Ammon's horn (tissue), 1 donor: ENCODE measurements around the gene CUL4A.

Experiments
- DNase-seq: peaks from one replicate; pipeline ENCODE4 v3.0.0-alpha.2; 2016; ENCODE audit warnings: low spot score

Gene CUL4A

DNA sequence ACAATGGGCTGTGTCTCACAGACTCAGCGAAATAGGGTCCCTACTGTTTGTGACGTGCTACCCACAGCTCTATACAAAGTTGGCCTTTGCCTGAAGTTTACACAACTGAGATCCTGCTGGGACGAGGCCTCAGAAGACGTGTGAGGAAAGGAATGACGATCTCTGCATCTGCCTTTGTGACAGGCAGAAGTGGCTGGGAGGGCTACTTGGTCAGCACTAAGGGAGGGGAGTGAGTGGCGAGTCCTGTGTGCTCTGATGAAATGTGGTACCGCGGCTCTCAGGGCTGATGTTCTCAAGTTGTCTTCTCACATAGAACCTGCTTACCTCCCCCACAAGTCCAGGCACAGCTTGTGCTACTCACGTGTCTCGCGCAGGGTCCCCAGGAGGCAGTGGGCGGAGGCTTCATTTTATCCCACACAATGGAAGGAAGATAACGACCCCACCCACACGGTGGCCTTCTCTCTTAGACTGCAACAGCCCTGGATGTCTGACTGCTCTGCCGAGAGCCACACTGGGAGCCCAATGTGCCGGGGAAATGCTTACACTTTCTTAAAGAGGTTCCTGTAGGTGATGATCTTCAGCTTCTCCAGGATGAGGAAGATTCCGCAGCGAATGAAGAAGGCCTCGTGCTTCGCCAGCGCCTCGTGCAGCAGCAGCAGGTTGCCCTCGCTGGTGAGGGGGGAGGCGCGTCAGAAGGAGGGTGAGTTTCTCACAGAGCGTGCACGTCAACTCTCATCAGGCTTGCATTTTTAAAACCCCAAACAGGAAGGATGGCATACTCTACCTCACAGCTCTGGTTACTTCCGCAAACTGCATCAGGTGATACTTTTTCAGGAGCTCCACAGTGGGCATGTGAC, 29.8 kb upstream of the CUL4A start:
- DNase-seq, result no peak

DNA sequence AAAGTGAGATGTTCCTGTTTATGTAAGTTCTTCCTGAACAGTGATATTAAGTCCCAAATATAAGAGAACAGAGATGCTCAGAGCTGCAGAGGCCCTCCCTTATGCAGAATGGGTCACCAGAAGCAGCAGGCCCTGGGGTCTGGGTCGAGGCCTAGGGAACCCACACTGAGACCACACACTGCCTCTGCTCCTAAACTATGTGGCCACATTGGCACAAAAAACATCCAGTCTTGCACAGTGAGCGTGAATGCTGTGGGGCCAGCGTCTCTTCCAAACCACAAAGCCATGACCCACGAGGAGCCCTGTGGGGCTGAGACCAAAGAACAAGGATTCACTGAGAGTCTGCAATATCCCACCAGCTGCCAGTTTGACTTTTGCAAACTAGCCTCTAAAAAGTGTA, 27.4 kb upstream of the CUL4A start:
- DNase-seq, result no peak

DNA sequence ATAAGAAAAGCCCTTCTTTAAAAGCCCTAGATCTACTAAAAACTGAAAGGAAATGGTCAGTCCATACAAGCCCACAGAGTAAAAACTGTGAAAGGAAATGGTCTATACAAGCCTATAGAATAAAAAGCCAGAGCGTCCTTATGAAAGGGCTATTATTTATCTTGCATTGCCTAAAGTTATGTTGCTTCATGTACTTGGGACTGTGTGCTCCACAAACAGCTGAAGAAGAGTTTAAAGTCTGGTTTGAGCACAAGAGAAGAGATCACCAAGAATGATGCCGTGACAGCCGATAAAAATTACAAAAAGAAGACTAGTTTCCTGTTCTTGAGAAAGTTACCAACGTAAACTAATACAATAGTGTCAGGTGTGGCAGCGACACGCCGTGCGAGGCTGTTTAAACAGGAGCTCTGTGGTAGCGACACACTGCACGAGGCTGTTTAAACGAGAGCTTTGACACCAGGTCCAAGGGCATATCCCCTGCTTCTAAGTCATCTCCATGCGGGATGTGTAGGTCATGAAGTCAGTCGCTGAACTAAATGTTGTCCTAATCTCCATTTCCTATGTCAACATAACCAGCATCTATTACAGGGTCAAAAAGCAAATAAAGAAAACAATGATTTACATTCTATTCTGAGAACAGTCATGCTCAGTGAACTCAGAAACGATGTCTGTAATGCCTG, 25.8 kb upstream of the CUL4A start:
- no peak for DNase-seq

DNA sequence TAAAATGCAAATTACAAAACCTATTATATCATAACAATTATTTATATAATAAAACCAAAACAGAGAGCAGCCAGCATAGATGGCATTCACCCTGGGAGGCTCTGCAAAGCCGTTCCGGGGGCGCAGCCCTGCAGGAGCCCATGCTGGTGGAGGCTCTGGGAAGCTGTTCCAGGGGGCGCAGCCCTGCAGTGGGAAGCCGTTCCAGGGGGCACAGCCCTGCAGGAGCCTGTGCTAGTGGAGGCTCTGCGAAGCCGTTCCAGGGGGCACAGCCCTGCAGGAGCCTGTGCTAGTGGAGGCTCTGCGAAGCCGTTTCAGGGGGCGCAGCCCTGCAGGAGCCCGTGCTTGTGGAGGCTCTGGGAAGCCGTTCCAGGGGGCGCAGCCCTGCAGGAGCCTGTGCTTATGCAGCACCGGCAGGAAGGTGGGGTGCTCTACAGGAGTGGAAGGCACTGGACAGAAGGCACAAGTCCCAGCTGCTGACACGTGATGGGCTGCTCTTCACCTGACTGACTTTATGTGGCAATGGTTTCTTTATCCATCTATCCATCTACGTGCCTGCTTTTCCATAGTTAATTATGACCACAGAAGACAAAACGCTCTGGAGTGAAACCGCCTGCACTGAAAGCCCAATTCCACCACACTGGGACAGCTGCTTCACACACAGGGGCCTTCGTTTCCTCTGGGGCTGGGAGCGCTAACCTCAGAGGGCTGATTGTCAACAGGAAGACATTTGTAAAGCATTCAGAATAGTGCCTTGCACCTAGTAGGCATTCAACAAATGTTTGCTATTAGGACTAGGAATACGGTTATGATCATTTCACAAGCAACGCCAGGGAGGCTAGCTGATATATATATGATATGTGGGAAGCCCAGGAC, 24.6 kb upstream of the CUL4A start:
- no peak for DNase-seq

DNA sequence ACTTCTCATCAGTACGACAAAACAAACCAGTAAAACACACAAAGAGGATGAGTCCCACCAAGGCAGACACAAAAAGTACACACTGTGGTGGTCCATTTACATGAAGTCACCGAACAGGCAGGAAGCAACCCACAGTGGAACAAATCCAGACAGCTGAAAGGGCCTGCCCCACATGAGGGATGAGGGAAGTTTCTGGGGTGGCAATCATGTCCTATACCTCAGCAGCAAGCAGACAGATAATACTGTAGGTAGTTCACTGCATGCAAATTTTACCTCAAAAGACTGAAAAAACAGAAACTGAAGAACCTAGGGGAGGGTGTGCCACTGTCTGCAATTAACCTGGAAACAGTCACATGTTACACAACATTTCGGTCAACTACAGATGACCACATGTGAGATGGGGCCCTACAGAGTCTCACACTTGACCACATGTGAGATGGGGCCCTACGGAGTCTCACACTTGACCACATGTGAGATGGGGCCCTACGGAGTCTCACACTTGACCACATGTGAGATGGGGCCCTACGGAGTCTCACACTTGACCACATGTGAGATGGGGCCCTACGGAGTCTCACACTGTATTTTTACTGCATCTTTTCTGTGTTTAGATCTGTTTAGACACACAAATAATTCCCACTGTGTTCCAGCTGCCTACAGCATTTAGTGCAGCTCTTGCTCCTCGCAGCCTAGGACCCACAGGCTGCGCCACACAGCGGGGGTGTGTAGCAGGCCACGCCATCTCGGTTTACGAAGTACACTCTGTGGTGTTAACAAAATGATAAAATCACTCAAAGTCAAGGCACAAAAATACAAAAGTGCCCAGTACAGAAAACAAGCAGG, 23.1 kb upstream of the CUL4A start:
- no peak for DNase-seq

DNA sequence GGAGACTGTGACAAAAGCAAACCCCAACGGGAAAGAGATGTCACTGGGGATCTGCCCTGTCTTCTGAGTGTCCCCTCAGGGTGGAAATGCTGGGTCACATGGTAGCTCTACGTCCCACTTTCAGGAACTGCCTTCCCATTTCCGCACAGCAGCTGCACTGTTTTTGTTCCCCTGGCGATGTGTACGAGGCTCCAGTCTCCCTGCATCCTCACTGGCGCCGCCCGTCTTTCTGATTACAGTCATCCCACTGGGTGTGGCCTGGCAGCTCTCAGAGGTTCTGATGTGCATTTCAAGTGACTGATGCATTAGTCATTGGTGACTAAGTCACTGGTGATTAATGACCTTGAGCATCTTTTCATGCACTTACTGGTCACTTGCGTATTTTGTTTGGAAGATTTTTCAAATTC, 22.1 kb upstream of the CUL4A start:
- peak; percentile 57 for DNase-seq

DNA sequence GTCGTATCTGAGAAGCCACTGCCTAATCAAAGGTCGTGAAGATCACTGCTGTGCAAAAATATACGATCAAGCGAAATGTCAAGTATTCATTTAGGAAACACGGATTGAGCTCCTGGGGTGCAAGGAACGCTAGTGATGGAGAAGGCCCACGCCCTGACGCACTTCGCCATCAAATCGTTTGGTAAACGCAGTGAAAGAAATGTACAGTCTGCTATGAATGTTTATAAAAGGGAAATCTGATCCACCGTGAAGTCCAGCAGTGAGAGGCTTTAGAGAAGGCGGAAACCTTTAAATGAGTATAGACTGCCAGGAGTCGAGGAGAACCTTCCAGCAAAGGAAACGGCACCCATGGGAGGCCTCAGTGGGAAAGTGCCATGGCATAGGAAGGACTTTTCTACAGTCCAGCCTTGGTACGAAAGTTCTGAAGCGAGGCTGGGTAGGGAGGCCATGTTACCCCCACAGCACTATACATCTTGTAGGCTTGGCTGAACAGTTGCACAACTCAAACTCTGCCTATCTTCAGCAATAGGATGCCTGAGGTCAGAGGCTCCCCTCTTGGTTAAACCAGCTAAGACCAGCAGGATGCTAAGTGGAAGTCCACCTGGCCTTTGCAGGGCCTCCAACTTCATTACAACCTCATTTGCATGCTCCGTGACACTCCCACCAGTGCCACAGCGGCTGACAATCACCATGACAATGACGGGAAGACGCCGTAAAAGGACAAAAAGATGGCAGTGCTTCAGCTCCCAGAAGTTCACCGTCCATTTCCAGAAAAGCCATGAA, 21.3 kb upstream of the CUL4A start:
- DNase-seq, result no peak

DNA sequence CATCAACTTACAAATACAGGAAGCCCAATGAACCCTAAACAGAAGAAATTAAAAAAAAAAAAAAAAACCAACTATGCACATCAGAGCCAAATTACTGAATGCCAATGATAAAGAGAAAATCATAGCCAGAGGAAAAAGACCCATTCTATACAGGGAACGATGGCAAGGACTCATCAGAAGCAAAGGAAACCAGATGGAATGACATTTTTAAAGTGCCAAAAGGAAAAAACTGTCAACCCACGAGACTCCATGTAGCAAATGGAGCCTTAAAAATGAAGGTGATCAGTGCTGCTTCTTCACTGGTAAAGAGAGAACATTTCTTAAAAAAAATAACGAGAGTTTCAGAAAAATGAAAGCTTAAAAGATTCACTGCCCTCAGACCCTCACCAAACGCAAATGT, 19.2 kb upstream of the CUL4A start:
- DNase-seq, result no peak

DNA sequence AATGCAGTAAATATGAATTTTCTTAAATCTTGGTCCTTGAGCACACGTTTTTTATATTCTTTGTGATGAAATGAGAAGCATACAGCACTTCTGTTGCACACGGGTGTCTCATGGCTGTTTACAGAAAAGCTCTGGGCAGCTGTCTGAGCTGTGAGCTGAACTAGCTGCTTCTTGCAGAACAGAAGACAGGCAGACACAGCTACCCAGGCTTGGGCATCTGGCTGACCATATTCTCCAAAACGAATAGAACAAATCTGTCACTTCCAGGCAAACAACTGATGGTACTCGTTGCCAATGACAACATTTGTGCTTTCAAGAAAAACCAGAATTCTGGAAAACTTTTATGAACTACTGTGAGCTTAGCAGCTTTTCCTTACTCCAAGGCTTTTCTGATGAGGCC, 17.1 kb upstream of the CUL4A start:
- peak; percentile 35 for DNase-seq

DNA sequence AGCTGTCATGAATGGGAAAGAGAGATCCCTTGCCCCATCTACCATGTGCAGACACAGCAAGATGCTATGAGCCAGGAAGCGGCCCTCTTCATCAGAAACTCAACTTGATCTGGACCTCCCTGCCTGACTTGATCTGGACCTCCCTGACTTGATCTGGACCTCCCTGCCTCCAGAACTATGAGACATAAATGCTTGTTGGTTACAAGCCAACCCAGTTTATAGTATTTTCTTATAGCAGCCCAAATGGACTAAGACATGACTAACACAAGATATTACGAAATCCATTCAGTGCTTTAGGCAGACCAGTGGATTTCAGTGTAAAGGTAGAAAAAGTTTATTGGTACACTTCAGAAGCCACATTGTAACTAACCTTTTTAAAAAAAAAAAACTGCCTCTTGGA, 16.5 kb upstream of the CUL4A start:
- no peak for DNase-seq

DNA sequence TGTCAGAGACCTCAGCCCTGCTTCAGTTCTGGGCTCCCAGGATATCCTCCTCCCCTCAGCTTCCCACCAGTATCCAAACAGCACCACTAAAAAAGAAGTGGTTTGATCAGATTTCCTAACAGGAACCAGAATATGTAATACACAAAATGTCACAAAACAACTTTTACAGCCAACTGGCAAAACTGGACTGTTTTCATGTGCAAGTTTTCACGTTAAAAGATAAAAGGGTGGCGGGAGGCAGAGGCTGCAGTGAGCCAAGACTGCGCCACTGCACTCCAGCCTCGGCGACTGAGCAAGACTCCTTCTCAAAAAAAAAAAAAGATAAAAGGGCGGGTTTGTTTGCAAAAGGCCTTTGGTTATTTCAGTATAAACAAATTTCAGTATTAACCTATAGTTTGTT, 14.1 kb upstream of the CUL4A start:
- DNase-seq, result no peak

DNA sequence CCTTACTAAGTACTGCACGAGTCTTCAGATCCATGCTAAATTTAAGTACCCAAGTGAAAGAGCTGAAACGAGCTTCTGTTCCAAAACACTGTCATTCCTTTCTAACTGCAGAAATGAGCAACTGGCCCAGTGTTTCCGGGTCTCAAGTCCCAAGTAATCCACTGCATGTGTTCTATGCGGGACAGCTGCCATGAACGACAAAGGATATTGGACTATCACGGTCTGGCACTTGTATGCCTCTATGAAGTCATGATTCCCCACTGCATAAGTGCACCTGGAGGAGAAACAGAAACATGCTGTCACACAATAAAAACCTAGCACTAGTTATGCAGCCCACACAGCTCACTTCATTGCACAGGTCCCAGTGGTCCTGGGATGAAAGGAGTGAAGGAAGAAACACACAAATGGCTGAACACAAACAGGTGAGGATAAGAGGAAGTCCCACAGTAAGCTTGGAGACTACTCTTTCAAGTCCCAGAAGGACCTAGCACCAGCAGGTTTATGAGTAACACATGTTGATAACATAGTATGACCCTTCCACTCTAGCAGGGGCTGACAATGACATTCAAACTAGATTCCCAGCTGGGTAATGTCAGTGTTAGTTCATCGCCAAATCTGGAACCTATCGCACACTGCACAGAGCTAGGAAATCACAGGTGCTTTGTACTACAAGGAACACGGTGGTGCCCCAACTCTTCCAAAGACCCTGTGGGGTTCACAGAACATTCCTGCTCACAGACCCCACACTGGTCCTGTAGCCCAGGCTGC, 12.3 kb upstream of the CUL4A start:
- DNase-seq, result no peak

DNA sequence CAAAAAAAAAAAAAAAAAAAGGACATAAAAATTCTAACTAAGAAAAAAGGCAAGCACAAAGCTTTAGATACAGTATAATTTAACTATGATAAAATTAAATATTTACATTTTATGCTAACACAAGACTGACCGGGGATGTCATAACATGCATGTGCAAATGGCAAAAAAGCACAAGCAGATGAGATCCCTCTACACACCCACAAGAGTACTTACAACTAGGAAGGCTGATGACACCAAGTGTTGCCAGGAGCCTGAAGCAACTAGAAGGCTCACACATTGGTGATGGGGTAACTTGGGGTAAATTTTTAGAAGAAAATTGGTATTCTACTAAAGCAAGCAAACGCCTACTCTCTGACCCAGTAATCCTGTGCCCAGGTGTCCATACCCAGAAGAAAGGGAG, 7.6 kb upstream of the CUL4A start:
- no peak for DNase-seq

DNA sequence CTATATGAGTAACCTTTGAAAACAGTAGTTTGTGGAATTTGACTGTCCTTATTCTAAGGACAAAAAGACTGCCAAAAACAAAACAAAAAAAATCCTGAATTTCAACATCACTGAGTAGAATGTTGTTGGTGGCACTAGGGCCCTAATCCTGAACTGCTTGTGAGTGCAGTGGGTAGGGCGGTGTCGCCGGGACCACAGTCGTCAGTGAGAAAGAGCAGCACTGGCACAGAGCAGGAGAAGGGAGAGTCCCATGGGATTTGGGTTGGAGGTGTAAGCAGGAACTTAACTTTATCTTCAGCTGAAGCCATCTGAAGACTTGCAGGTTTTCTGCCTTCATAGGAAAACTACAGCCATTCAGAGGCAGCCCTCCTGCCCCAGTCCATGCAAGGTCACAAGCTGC, 6.5 kb upstream of the CUL4A start:
- DNase-seq, result no peak

DNA sequence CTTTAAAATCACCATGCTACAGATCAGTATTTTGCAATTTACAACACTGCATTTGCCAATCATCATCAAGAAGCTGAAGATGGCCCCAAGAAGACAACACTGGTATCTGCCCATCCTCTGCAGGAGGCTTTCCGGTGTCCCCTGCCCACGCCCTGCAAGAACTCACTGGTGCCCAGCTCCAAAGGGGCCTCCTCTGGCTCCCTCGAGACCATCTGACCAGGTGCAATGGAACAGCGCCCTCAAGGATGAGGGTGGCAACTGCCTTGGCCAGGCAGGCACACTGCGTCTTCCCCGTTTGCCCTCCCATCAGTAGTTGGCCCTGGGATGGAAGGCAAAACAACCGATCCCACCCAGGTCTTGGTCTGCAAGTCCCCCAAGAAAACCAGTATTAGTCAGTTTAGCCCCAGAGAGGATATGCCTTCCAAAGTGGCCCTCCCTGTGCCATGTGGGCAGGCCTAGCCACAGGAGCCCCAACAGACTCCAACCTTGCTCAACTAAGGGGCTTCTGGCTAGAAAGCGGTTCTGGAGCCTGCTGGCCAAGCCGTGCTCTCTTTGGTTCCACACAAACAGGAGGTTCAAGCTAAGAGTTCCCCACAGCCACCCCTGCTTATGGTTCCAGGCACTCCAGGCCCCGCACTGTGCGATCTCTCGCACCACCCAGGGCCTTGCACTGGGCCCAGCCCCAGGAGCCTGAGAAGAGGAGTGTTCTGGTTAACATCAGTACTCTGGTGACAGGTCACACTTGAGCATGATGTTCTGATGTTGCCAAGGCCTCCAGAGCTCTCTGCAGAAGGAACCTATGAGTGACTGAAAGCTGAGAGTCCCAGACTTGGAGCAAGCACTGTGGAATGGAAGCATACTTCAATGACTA, 5.7 kb upstream of the CUL4A start:
- no peak for DNase-seq

DNA sequence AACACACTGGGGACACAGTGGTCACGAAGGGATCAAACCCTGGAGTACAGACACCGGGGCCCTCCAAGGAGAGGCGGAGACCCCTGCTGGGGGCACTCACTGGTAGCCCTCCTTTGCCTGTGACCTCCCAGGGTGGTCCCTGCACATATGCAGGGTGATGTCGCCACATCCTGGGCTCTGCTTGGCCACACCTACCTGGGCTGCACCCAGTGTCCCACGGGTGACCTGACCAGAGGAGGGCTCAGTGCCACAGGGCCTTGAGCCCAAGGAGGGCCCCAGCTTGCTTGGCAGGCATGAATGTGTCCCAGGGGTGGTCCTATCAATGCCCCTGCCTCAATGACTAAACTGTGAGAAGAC, 5.1 kb upstream of the CUL4A start:
- no peak for DNase-seq

DNA sequence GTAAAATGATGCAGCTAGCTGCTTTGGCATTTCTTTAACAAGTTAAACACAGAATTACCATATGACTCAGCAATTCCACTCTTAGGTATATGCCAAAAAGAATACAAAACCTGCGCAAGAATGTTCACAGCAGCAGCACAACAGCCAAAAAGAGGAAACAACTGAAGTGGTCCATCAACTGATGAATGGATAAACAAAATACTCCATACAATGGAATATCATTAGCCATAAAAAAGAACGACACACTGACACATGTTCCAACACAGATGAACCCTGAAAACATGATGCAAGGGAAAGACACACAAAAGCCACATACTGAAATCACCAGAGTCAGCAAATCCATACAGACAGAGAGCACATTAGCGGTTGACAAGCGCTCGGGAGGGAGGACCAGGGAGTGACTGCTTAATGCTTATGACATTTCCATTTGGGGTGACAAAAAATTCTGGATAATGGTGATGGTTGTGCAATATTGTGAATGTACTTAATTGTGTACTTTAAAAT, 3.9 kb upstream of the CUL4A start:
- DNase-seq, result no peak

DNA sequence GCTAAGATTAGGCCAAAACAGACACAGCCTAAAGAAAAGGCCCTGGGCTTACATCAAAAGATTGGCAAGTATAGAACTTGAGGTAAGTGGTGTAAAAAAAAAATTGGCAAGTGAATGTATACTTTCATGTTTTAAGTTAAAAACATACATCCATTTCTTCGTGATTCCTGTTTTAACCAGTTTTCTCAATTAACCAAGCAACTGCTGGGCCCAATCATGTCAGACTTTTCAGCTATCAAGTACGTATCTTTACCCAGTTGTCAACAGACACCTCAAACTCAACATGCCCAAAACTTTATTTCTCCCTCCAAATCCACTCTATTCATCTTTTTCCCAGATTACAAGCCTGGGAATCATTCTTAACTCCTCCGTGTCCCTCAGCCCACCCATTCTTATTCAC, 2.0 kb upstream of the CUL4A start:
- no peak for DNase-seq

DNA sequence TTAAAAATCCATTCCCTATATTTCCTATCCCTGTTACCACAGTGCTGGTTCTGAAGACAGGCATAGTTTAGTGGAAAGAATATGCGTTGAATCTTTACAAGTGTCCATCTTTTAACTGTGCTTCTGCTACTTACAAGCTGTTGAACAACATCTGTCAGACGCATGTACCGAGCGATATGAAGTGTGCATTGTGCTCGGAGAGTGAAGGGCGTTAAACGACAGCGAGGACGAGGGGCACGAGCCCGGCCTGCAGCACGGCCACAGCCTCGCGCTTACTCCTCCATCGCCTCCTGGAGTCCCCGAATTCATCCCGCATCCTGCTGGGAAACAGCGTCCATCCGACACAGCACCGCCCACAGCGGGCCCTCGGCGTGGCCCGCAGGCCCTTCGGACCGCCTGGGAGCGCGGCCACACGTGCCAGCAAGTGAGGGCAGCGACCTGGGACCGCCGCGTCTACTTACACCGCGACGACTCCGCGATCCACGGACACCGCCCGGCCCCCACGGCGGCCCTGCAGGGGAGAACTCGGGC, 1.5 kb upstream of the CUL4A start:
- DNase-seq, result no peak
